PFSK-1 (cell line): ENCODE data around the gene ATG7.

Experiments used
- FOXP2 ChIP-seq: optimal IDR thresholded peaks from 2 replicates; pipeline ENCODE3; 2011; ENCODE audit warnings: borderline replicate concordance, control low read depth, inconsistent platforms; ENCODE audit not compliant: insufficient read depth; ENCODE audit errors: extremely low read length, extremely low read depth
- POLR2AphosphoS5 ChIP-seq: IDR thresholded peaks from 2 replicates; pipeline ENCODE4 v1.6.1; 2012; ENCODE audit warnings: low read depth, mild to moderate bottlenecking, control low read depth, low read length, moderate library complexity
- REST ChIP-seq, 2 experiments: IDR thresholded peaks; 2 replicates each; pipeline versions ENCODE4 v1.6.1 to v1.8.0; 2011 to 2012; ENCODE audit warnings: low read depth in 2 of 2, low read length in 2 of 2, control low read depth in 1 of 2, inconsistent platforms in 1 of 2, mild to moderate bottlenecking in 1 of 2, moderate library complexity in 1 of 2; ENCODE audit not compliant: insufficient read depth in 1 of 2
- SIN3A ChIP-seq: IDR thresholded peaks from 2 replicates; pipeline ENCODE4 v1.6.1; 2012; ENCODE audit warnings: mild to moderate bottlenecking, low read length, moderate library complexity, borderline replicate concordance; ENCODE audit not compliant: insufficient read depth
- TAF1 ChIP-seq: IDR thresholded peaks from 2 replicates; pipeline ENCODE4 v1.6.1; 2012; ENCODE audit warnings: low read length, control low read depth, borderline replicate concordance; ENCODE audit not compliant: insufficient read depth

Gene ATG7

GRCh38 chr3:11606090-11606784, 334.0 kb downstream of the ATG7 start:
- TF ChIP-seq REST (IDR thresholded peaks at IDR 0.05; ENCODE audit: insufficient read depth in 1 of 2, low read depth in 2 of 2, low read length in 2 of 2) = no peak
- no peak for TF ChIP-seq SIN3A
- TF ChIP-seq POLR2AphosphoS5 = no peak
- no peak for TF ChIP-seq FOXP2

- TF ChIP-seq FOXP2 = no peak
- TF ChIP-seq SIN3A = no peak
- no peak for TF ChIP-seq TAF1
- no peak for TF ChIP-seq POLR2AphosphoS5
- TF ChIP-seq REST (IDR thresholded peaks at IDR 0.05; ENCODE audit: insufficient read depth in 1 of 2, low read depth in 2 of 2, low read length in 2 of 2) = no peak
Measured at GRCh38 chr3:11606865-11607440, 334.8 kb downstream of the ATG7 start.
